Fibroblast of gingiva (primary cell): ENCODE measurements around the gene CFAP157.

Experiments used
- DNase-seq: peaks from one replicate; pipeline ENCODE4 v3.0.0-alpha.2; 2011; ENCODE audit warnings: low read depth

The CFAP157 gene

DNA sequence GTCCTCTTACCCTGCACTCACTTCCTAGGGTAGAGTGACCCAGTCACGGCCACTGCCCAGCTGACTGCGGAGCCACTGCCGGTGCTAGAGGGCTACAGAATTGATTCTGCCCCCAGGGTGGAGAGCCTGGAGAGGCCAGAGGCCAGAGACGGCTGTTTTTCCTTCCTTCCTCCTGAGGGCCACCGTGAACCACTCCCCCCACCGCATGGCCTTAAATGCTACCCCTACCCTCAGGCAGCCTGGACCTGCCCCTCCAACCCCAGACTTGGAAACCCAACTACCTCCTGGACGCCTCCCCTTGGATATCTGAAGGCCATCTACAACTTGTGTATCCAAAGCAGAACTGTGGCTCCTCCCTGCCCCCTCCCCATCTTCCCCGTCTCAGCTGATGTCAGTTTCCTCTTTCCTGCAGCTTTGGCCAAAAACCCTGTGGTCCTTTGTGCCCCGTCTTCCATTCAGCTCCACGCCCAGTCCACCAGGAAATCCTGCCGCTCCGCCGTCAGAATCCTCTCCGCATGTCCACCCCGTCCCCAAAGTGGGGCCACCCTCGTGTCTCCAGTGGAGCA is 55.4 kb downstream of the CFAP157 start:
- no peak for DNase-seq

DNA sequence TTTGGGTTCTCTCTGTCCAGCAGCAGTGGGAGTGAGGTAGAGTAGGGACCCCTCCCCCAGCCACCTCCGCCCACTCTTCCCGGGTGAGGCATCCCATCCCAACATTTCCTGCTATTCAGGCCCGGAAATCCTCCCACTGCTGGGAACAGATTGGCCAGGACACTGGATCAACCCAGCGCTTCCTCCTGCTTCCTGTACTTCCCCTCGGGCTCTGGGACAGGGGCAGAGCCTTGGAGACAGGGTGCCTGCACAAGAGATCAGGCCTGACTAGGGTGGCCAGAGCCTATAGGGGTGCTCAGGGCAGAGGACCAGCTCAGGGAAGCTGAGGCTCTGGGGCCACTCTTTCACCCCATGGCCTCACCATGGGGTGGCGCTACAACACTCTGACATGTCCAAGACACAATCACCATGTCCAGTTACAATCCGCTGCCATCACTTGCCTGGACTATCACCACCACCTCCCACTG is 57.2 kb downstream of the CFAP157 start:
- no peak for DNase-seq

GRCh38 chr9:127765418-127765817 is 58.6 kb downstream of the CFAP157 start:
- no peak for DNase-seq
